GM19025 (cell line): ENCODE results near the gene IL11.

Experiments
- ATAC-seq: cut with Tn5 transposase; IDR thresholded peaks from one replicate; pipeline ENCODE4 v1.9.1; 2021; ENCODE audit warnings: mild to moderate bottlenecking, low read depth, moderate library complexity; ENCODE audit not compliant: unreplicated experiment

IL11 gene

GRCh38 chr19:55353803-55354697, 16.2 kb downstream of the IL11 start:
- no peak for ATAC-seq

- no peak for ATAC-seq
Measured at GRCh38 chr19:55353356-55353802, 16.9 kb downstream of the IL11 start.

- ATAC-seq = no peak
Measured at GRCh38 chr19:55352549-55353145, 17.6 kb downstream of the IL11 start.

GRCh38 chr19:55352040-55352439, 18.2 kb downstream of the IL11 start:
- no peak for ATAC-seq

GRCh38 chr19:55350620-55351315, 19.5 kb downstream of the IL11 start:
- no peak for ATAC-seq

GRCh38 chr19:55348317-55349034, 21.8 kb downstream of the IL11 start:
- ATAC-seq = no peak

GRCh38 chr19:55347442-55348009, 22.7 kb downstream of the IL11 start:
- no peak for ATAC-seq

GRCh38 chr19:55346725-55347441, 23.4 kb downstream of the IL11 start:
- no peak for ATAC-seq

GRCh38 chr19:55345818-55346724, 24.2 kb downstream of the IL11 start:
- no peak for ATAC-seq

GRCh38 chr19:55345101-55345817, 25.0 kb downstream of the IL11 start:
- ATAC-seq = no peak

GRCh38 chr19:55344444-55344843, 25.8 kb downstream of the IL11 start:
- no peak for ATAC-seq

GRCh38 chr19:55341595-55342531, 28.4 kb downstream of the IL11 start:
- no peak for ATAC-seq

GRCh38 chr19:55341171-55341588, 29.1 kb downstream of the IL11 start:
- ATAC-seq = no peak

- no peak for ATAC-seq
Measured at GRCh38 chr19:55340784-55341147, 29.5 kb downstream of the IL11 start.

- ATAC-seq = no peak
Measured at GRCh38 chr19:55339889-55340783, 30.1 kb downstream of the IL11 start.
